ENCODE measurements around the gene CYP27A1. TPM values are rescaled to one million over a fixed set of nuclear protein-coding genes. Genes with fewer than 3 reads are reported as not detected.

The CYP27A1 gene
- total and polyA plus RNA-seq, 11 donors: 3.3 to 43.8 (median 7.4) TPM

- WGBS, 4 donors: 72 to 80% (median 78%) methylated on average over 2 of the region's 2 CpGs
- peaks cover 0 to 36% (median 27%) of the 10 kb centered on the region in 9 donors for H3K36me3 ChIP-seq
- no peaks in the 10 kb centered on the region for H3K9me3 ChIP-seq
- TF ChIP-seq POLR2A (IDR thresholded peaks at IDR 0.05): no peak
- no peak for TF ChIP-seq CTCF (IDR thresholded peaks at IDR 0.05)
- ATAC-seq (no peak), DNase-seq (no peak)
- H3K27ac ChIP-seq: no peak overlapping the region
- intact Hi-C loops (cut with DNase I): no loop called here
- no peaks in the 10 kb centered on the region for H3K27me3 ChIP-seq
- no peak overlapping the region for H3K4me3 ChIP-seq
- peaks cover 0 to 18% (median 7%) of the 10 kb centered on the region in 12 donors for H3K4me1 ChIP-seq
Measured at GRCh38 chr2:218810256-218810655, 28.3 kb downstream of the CYP27A1 start.

DNA sequence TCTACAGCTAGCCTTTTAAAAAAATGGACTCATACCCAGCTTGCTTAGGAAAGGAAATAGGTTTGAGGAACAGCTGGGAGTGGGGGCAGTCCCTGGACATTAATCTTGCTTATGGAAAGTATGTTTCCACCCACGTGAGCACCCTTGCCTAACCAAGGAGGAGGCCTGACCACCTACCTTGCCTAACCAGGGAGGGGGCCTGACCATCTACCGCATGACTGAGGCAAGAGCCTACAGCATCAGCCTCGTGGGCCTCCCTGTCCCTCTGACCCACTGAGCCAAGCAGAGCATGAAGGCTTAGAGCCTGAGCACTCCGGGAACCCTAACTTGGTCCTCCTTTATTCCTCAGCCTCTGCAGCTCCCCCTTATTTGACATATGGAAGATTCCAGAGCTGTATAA is 29.4 kb downstream of the CYP27A1 start:
- Histone ChIP-seq H3K27me3 (no peaks in the 10 kb centered on the region), H3K27ac (no peak overlapping the region), H3K4me1 (peaks cover 0 to 7% (median 0%) of the 10 kb centered on the region in 12 donors), H3K9me3 (no peaks in the 10 kb centered on the region), H3K36me3 (peaks cover 0 to 47% (median 35%) of the 10 kb centered on the region in 9 donors), H3K4me3 (no peak overlapping the region)
- DNase-seq (no peak), ATAC-seq (no peak)
- 81 to 88% (median 83%) methylated on average over 3 to 4 of the region's 4 CpGs for WGBS, 4 donors
- intact Hi-C loops (cut with DNase I): no loop called here
- TF ChIP-seq POLR2A (IDR thresholded peaks at IDR 0.05) (no peak), CTCF (IDR thresholded peaks at IDR 0.05) (no peak)

DNA sequence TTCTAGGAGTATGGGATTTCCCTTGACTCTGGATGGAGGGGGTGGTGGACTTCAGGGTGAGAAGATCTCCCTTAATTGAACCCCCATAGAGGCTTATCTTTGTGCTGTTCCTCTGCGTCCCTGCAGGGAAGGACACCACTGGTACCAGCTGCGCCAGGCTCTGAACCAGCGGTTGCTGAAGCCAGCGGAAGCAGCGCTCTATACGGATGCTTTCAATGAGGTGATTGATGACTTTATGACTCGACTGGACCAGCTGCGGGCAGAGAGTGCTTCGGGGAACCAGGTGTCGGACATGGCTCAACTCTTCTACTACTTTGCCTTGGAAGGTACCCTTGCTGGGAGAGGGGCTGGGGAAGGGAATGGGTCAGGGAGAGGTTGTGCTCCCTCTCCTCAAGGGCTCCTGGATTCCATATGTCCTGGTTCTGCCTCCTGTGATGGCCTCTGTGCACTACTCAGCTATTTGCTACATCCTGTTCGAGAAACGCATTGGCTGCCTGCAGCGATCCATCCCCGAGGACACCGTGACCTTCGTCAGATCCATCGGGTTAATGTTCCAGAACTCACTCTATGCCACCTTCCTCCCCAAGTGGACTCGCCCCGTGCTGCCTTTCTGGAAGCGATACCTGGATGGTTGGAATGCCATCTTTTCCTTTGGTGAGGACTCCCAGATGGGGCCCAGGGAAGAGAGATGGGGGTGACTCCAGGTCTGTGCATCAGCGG is 30.3 kb downstream of the CYP27A1 start:
- WGBS, 4 donors: 95 to 97% (median 97%) methylated on average over 20 to 21 of the region's 21 CpGs
- DNase-seq (no peak), ATAC-seq (no peak)
- peaks cover 0 to under 1% (median 0%) of the 10 kb centered on the region in 12 donors for H3K4me1 ChIP-seq
- H3K4me3 ChIP-seq: no peak overlapping the region
- intact Hi-C loops (cut with DNase I): no loop called here
- no peak overlapping the region for H3K27ac ChIP-seq
- H3K9me3 ChIP-seq: no peaks in the 10 kb centered on the region
- H3K36me3 ChIP-seq: peaks cover 0 to 51% (median 35%) of the 10 kb centered on the region in 9 donors
- H3K27me3 ChIP-seq: no peaks in the 10 kb centered on the region
- TF ChIP-seq CTCF (IDR thresholded peaks at IDR 0.05) (no peak), POLR2A (IDR thresholded peaks at IDR 0.05) (no peak)

GRCh38 chr2:218812861-218813260 is 30.9 kb downstream of the CYP27A1 start:
- peaks cover 0 to 54% (median 35%) of the 10 kb centered on the region in 9 donors for H3K36me3 ChIP-seq
- intact Hi-C loops (cut with DNase I): no loop called here
- no peak overlapping the region for H3K4me3 ChIP-seq
- ATAC-seq (no peak), DNase-seq (no peak)
- no peaks in the 10 kb centered on the region for H3K4me1 ChIP-seq
- WGBS, 4 donors: 90 to 98% (median 94%) methylated on average over 5 of the region's 5 CpGs
- no peak overlapping the region for H3K27ac ChIP-seq
- no peaks in the 10 kb centered on the region for H3K27me3 ChIP-seq
- H3K9me3 ChIP-seq: no peaks in the 10 kb centered on the region
- TF ChIP-seq CTCF (IDR thresholded peaks at IDR 0.05) (no peak), POLR2A (IDR thresholded peaks at IDR 0.05) (no peak)

All from heart left ventricle (tissue), 16 donors.